GM19099 (cell line): Measurements from ENCODE around the gene PKNOX1.
"Not testable (repeated sequence)": the region's sequence is repeated elsewhere in the genome, so short reads cannot be mapped to it uniquely, and the experiment has no call there.

Source experiments
- POLR2A ChIP-seq: IDR thresholded peaks from 3 replicates; pipeline ENCODE4 v1.6.1; 2011; ENCODE audit warnings: low read depth; ENCODE audit not compliant: insufficient read length; ENCODE audit errors: extremely low read depth

The PKNOX1 gene

DNA sequence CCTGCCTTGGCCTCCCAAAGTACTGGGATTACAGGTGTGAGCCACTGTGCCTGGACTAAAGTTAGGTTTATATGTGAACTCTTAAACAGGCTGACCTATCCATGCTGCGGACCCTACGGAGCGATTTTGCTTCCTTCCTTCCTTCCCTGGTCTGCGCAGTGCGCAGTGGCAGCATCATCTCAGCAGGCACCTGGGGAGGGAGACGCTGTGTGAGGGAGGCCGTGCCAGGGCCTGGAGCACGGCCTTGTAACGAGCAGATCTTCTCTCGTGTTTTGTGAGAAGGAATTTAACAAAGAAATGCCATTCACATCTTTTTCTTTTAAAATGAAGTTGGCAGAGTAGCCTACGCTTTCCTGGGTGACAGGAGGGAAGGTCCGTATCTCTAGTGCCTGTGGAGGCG, 45.8 kb downstream of the PKNOX1 start:
- no peak for TF ChIP-seq POLR2A

DNA sequence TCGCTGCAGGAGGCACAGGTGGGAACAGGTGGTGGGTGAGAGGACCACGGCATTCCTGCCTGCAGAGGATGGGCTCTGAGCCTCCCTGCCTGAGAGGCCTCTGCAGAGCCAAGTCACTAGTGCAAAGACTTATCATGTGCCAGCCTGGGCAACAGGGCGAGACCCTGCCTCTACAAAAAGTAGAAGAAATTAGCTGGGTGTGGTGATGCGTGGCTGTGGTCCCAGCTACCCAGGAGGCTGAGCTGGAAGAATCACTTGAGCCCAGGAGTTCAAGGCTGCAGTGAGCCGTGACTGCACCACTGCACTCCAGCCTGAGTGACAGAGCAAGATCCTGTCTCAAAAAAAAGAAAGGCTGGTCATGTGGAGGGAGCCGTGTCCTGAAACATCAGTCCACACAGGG, 46.4 kb downstream of the PKNOX1 start:
- TF ChIP-seq POLR2A: no peak

DNA sequence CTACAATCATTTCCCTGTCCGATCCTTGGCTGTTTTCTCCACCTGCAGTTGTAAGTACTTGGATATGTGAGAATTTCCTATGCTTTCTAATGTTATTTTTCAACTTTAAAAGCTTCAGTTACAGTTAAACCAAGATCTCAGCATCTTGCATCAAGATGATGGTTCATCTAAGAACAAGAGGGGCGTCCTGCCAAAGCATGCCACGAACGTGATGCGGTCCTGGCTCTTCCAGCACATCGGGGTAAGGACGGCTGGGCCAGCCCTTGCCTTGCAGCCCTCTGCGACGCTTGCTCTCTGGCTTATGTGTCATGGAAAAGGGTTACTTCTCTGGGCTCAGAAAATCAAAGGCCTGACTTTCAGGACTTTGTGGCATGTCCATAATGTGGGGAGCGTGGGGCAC, 46.8 kb downstream of the PKNOX1 start:
- TF ChIP-seq POLR2A: no peak

DNA sequence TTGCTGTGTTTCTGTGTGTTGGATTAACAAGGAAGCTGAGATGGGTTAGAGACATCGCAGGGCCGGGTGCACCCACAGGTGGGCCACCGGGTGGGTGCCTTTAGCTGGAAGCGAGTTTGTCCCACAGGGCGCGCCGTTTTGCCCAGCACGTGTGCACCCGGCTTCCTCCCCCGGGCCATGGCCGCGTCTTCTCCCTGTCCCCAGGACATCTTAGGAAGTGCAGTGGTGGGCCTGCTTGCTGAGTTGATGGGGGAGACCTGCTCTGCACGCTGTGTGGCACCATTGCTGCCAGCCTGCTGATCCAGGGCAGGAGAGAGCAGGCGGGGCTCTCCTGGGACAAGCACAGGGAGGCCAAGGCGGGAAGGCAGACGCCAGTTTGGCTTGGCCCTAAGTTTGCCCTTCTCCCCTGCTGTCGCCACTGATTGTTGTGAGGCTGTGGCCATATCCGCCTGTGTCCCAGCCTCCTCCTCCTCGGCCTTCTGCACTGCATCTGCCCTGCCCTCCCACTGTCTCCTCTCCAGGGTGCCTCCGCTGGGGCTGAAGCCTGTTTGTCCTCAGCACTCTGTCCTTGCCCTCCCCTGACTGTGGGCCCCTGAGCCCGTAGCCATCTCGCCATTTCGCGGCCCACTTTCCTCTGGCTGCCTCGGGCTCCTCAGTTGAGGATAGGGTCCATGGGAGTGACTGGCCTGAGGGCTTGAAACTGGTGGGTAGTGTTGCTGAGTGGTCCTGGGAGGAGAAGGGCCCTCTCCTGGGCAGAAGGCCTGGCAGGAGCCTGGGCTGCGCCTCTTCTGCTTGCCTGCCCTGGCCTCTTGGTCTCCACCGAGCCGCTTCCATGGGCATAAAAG, 47.6 kb downstream of the PKNOX1 start:
- no peak for TF ChIP-seq POLR2A

DNA sequence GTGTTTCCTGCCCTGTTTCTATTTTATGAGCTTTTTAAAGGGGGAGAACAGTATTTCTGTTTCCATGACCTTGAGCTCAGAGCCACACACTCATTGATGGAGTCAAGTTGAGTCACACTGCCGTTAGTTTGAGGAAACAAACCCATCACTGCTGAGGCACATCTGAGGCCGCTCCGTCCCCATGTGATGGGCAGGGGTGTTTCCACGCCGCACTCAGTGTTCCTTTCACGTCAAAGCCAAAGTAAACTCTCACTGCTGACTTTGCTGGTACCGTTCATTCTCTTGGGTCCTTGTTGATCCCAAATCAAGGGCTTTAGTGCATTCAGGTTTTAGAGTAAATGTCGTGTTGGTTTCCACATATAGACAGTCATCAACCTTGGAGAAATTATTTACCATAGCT, 48.8 kb downstream of the PKNOX1 start:
- TF ChIP-seq POLR2A: no peak

DNA sequence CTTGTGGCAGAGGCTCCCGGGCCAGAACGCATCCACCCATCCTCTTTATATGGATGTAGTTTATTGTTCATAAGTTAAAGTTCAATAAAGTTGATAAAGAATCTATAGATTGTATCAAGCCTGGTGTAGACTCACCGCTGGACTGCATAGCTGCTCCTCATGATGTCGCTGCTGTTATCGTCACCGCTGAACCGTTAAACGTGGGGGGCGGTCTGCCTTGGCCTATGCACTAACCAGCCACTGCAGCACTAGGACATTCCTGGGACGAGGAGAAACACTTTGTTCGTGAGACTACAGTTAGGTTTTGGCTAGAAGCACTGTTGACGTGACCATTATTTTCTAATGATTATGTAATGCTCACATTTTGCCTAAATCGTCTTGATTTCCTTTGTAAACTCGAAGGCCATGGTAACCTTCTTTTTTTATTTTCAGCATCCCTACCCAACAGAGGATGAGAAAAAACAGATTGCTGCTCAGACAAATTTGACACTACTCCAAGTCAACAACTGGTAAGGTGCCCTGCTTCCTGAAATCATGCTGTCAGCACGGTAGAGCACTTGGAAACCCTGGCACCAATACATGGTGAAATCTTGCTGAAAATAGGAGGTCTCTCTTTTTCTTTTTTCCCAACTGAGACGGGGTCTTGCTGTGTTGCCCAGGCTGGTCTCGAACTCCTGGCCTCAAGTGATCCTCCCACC, 50.2 kb downstream of the PKNOX1 start:
- TF ChIP-seq POLR2A: no peak

DNA sequence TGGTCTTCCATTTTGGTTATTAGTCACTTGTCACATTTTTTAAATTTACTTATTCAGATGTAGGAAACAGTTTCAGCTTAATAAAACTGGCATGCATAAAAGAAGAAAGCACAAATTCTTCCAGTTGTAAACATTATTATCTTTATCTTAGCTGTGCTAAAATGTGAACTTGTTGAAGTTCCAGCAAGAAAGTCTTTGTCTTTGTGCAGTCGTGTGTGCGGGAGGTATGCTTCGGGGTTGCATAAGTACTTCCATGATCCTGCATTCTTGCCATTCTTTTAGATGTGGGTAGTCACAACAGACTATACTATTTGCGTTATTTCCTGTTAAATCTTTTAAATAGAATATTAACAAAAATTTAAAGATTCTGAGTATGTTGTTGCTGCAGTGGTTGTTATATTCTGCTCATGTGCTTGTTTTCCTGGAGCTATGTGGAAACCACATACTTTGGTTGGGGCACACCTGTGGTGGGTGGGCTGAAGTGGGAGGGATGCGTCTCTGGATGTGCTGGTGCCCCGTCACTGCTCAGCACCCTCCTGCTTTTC, 51.3 kb downstream of the PKNOX1 start:
- no peak for TF ChIP-seq POLR2A

DNA sequence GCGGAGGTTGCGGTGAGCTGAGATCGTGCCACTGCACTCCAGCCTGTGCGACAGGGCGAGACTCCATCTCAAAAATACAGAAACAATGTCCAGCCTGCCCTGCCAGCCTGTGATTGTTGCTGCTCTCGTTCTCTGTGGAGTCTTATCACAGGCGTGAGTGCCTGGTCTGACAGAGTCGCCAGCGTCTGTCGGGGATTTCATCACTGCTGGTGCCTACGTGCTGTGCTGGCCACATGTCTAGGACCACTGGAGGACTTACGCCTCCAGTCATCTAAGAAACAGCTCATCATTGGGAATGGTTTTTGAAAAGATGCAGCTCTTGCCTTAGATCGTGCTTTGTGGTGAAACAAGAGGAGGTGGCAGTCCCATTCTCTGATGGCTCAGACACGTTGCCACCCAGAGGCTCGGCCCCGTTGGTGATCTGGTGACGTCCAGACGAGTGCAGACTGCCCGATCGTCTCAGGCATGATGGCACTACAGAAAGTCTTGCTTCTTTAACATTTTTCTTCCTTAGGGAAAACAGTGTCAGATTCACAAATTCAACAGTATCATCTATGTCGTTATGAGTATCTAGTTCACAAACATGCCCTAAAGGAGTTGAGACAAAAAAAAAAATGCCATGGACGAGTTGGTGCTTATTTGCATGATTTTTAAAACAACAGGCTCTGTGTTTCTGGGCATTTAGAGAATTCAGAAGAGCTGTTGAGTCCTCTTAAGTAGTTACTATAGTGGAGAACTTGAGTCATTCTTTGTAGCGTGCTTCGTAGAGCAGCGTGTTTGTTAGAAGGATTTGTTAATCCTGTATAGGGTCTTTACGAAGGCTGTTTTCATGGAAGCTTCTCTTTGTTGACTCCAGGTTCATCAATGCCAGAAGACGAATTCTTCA, 53.7 kb downstream of the PKNOX1 start:
- TF ChIP-seq POLR2A: no peak

DNA sequence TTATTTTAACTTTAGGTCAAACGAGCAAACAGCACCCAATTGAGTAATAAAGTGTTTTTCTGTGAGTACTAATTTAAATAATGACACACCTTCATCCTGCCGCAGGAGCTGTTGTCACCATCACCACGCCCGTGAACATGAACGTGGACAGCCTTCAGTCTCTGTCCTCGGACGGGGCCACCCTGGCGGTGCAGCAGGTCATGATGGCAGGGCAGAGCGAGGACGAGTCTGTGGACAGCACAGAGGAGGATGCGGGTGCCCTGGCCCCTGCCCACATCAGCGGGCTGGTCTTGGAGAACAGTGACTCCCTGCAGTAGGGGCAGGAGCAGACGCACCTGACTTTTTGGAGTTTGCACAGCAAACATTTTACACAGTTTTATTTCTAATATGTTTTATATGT, 55.4 kb downstream of the PKNOX1 start:
- TF ChIP-seq POLR2A: no peak

DNA sequence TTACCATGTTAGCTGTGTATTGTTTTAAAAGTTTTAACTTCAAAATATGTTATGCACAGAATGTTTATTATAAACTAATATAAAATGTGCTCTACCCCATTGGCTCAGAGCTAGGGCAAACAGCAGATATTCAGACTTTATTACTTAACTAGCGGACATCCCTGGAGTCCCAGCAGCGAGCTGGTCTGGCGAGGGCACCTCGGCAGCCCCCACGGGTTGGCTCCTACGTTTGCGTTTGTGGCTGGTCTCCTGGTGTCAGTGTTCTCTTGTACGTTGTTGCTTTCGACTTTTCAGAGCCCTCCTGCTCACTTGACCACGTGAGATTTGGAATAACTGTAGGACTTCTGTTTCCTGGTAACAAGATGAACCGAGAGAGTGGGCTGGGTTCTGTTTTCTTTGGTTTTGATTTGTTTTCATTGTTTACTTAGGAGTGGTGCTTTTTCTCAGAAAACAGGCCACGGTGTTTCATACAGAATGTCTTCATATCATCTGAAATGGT, 56.8 kb downstream of the PKNOX1 start:
- no peak for TF ChIP-seq POLR2A

DNA sequence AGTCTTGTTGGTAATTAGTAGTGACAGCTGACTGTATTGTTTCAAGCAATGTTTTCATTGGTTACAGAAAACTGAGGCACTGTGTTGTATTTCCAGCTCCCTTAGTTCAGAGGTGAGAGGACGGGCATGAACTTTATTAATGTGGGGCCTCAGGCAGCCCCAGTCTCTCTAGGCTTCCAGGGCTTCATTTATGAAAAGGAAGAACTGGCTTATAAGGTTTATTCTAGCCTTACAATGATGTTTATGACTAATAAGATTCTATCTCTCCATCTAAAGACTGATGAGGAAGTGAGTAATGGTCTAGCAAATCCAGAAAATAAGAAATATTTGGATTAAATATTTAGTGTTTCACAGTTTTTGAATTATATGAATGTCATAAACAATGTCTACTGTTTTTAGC, 59.7 kb downstream of the PKNOX1 start:
- no peak for TF ChIP-seq POLR2A

DNA sequence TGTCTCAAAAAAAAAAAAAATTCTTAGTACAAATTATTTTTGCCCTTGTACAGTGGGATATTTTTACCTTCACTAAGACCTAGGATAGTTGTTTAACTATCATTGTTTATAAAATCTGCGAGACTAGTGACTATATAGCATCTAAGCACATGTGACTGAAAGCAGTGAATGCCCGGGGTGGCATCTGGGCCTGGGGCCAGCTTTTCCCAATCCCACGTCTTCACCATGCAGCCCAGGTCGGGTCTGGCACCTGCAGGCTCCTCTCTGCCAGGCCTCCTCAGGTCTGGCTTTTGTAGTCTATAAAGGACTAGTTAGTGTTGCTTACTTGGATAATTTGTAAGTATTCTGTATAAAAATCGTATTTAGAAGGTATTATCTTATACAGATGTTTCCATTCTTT, 60.5 kb downstream of the PKNOX1 start:
- no peak for TF ChIP-seq POLR2A

DNA sequence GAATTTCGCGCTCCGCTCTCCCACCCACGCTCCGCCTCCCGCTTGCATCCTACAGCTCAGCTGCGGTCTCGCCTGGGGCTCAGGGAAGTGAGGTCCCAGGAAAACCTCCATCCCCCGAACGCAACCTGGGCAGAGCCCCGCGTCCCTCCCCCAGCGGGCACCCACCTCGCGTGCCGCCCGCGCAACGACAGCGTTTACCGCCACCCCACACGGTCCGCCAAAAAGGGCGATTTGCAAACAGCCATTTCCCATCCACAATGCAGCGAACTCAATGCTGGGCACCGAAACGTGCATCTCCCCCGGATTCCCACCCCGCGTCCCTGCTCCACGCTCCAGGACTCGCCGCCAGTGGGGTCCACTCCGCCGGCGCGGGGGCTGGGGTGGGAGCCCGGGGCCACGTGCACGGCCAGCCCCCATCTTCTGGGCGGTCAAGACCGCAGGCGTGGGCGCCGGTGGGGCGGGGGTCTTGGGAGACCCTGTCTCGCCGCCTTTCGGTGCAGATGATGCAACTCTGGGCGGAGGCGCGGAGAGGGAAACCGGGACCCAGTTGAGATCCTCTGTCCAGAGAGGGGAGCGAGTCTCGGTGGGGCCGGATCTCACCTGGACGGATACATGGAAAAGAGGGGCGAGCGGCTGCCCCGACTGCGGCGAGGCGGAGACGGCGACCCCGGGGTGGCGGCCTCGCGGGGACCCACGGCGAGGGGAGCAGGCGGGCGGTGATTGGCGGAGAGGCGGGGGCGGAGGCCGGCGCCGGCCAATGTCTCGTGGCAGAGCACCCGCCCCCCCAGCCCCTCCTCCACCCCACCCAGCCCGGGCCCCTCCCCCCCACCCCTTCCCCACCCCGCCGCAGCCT, 101.0 kb downstream of the PKNOX1 start, which contains the start of gene CBS:
CBS (minus strand) TSS at position 666 of the 853 bp plus-strand sequence. CDS start 3,642 bp downstream, outside the sequence.
- not testable (repeated sequence) for TF ChIP-seq POLR2A
